Measurements from ENCODE around the gene AARS2. TPM values are rescaled to one million over a fixed set of nuclear protein-coding genes. Genes with fewer than 3 reads are reported as not detected.

The AARS2 gene
- total RNA-seq, 4 donors from 2014 or later, result 14.2 to 23.1 (median 17.7) TPM

DNA sequence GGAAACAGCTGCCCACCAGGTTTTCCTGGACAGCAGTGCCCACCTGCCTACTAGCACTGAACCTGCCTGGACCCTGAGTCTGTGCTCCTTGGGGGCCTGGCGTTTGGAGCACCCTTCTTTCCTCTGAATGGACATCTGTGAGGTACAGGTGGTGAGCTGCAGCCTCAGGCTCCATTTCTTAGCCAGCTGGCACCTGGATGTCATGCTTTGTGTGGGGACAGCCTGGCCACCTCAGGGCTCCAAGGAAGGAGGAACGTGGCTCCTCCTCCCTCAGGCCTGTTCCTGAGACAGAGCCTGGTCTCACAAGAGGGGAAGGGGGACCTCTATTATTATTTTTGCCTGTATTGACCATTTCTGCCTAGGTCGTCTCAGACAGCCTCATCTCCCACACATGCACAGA is 34.8 kb downstream of the AARS2 start:
- Histone ChIP-seq H3K27ac (no peak overlapping the region), H3K27me3 (peaks cover 0 to 45% of the 10 kb centered on the region in 2 donors), H3K9me3 (no peaks in the 10 kb centered on the region), H3K4me3 (no peak overlapping the region), H3K36me3 (peaks cover 0 to 6% (median 0%) of the 10 kb centered on the region in 3 donors), H3K4me1 (peaks cover 0 to 13% (median 5%) of the 10 kb centered on the region in 4 donors)
- DNase-seq (ENCODE audit: low spot score in 2 of 2), result no peak
- TF ChIP-seq POLR2A (IDR thresholded peaks at IDR 0.05) (no peak), EP300 (IDR thresholded peaks at IDR 0.05) (no peak)
- TF ChIP-seq, protein P1, sequence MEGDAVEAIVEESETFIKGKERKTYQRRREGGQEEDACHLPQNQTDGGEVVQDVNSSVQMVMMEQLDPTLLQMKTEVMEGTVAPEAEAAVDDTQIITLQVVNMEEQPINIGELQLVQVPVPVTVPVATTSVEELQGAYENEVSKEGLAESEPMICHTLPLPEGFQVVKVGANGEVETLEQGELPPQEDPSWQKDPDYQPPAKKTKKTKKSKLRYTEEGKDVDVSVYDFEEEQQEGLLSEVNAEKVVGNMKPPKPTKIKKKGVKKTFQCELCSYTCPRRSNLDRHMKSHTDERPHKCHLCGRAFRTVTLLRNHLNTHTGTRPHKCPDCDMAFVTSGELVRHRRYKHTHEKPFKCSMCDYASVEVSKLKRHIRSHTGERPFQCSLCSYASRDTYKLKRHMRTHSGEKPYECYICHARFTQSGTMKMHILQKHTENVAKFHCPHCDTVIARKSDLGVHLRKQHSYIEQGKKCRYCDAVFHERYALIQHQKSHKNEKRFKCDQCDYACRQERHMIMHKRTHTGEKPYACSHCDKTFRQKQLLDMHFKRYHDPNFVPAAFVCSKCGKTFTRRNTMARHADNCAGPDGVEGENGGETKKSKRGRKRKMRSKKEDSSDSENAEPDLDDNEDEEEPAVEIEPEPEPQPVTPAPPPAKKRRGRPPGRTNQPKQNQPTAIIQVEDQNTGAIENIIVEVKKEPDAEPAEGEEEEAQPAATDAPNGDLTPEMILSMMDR (IDR thresholded peaks at IDR 0.05), result no peak
- WGBS, 2 donors, result 58 to 73% methylated on average over 3 of the region's 3 CpGs

DNA sequence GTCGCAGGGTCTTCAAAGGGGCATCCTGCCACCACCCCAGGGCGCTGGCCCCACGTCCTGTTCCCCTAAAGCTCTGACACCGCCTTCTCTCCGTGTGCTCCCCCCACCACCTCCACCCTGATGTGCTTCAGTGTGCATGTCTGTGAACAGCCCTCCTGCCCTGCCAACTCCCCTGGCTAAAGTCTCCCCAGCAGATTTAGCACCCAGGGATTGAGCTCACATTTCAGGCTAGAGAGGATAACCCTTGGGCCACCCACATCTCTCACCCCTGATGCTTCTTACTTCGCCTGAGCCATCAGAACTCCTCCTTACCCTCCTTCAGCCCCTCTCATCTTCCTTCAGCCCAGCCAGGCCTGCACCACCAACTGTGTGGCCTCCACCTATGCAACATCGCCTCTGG is 35.4 kb downstream of the AARS2 start:
- WGBS, 2 donors, result 70 to 79% methylated on average over 7 of the region's 7 CpGs
- Histone ChIP-seq H3K4me3 (no peak overlapping the region), H3K27me3 (peaks cover 0 to 50% of the 10 kb centered on the region in 2 donors), H3K9me3 (no peaks in the 10 kb centered on the region), H3K4me1 (peaks cover 0 to 13% (median 5%) of the 10 kb centered on the region in 4 donors), H3K36me3 (peaks cover 0 to 6% (median 0%) of the 10 kb centered on the region in 3 donors), H3K27ac (no peak overlapping the region)
- no peak for DNase-seq (ENCODE audit: low spot score in 2 of 2)
- TF ChIP-seq POLR2A (IDR thresholded peaks at IDR 0.05) (no peak), EP300 (IDR thresholded peaks at IDR 0.05) (no peak)
- TF ChIP-seq, protein P1 (IDR thresholded peaks at IDR 0.05), result no peak

DNA sequence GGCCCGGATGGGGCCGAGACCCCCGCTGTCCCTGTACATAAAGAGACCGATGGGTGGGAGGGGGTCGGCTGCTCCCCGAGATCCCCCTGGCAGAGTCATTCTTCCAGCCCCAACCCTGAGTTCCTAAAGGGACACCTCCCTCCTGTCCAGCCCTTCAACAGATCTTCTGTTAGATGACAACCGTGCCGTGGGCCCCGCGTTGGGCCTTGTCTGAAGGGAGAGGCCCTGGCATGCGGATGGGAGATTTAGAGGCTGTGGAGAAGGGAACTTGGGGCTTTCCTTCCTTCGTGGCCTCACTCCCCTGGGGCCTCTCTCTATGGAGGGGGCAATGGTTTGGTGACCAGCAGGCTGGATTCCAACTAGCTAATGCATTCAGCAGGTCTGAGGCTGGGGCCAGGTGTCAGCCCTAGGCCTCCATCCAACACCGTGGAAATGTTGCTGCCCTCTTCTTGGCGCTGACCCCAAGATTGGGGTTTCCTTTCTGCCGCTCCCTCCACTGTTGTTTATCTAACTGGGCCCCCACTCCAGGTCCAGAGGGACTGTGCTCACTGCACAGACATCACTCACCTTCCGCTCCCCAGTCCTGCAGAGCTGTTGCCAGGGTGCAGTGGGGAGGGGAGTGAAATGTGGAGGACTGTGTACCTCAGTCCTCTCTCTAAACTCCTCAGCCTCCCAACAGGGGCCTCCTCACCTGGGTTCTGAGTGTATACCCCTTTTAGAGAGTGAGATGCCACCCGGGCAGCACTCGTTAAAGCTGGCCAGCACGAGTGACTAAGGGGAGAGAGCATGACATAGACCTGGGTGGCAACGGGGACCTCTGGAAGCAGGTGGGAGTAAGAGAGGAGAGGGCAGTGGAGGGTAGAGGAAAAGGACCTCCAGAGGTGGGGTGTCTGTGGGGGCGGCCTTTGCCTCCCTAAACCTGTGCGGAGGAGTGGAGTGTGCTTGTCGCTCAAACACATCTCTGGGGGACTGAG is 36.2 kb downstream of the AARS2 start:
- no peaks in the 10 kb centered on the region for H3K9me3 ChIP-seq
- H3K36me3 ChIP-seq, result no peaks in the 10 kb centered on the region
- WGBS, 2 donors, result 78 to 82% methylated on average over 23 of the region's 23 CpGs
- DNase-seq (ENCODE audit: low spot score in 2 of 2), result no peak
- H3K4me1 ChIP-seq, result peaks cover 0 to 13% (median 5%) of the 10 kb centered on the region in 4 donors
- no peak overlapping the region for H3K4me3 ChIP-seq
- TF ChIP-seq POLR2A (IDR thresholded peaks at IDR 0.05) (no peak), EP300 (IDR thresholded peaks at IDR 0.05) (no peak)
- TF ChIP-seq, protein P1 (IDR thresholded peaks at IDR 0.05), result no peak
- no peak overlapping the region for H3K27ac ChIP-seq
- peaks cover 0 to 58% of the 10 kb centered on the region in 2 donors for H3K27me3 ChIP-seq

DNA sequence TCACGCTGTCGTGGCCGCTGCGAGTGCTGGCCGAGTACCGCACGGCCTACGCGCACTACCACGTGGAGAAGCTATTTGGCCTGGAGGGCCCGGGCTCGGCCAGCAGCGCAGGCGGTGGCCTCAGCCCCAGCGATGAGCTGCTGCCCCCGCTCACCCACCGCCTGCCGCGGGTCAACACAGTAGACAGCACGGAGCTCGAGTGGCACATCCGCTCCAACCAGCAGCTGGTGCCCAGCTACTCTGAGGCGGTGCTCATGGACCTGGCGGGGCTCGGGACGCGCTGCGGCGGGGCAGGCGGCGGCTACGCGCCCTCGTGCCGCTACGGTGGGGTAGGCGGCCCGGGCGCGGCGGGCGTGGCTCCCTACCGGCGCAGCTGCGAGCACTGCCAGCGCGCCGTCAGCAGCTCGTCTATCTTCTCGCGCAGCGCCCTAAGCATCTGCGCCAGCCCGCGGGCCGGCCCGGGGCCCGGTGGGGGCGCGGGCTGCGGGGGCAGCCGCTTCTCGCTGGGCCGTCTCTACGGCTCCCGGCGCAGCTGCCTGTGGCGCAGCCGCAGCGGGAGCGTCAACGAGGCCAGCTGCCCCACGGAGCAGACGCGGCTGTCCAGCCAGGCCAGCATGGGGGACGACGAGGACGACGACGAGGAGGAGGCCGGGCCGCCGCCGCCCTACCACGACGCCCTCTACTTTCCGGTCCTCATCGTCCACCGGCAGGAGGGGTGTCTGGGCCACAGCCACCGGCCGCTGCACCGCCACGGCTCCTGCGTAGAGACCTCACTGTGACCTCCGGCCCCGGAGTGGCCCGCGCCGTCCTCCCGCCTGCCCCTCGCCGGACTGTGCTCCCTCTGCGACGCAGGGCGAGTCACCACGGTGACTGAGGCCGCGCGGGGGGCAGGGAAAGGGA is 37.1 kb downstream of the AARS2 start:
- Histone ChIP-seq H3K4me3 (peak overlapping the region in 3 of 4 donors; percentile 15 to 46 (median 27)), H3K36me3 (no peaks in the 10 kb centered on the region), H3K4me1 (peaks cover 0 to 15% (median 5%) of the 10 kb centered on the region in 4 donors), H3K9me3 (no peaks in the 10 kb centered on the region), H3K27ac (no peak overlapping the region), H3K27me3 (peaks cover 0 to 68% of the 10 kb centered on the region in 2 donors)
- 21 to 25% methylated on average over 34 to 48 of the region's 109 CpGs for WGBS, 2 donors
- DNase-seq (ENCODE audit: low spot score in 2 of 2), result no peak
- no peak for TF ChIP-seq EP300 (IDR thresholded peaks at IDR 0.05)
- TF ChIP-seq, protein P1 (IDR thresholded peaks at IDR 0.05), result no peak
- no peak for TF ChIP-seq POLR2A (IDR thresholded peaks at IDR 0.05)
